Body of pancreas (tissue), 4 donors: ENCODE results near the gene PIKFYVE. TPM values are rescaled to one million over a fixed set of nuclear protein-coding genes. Genes with fewer than 3 reads are reported as not detected.
"Not testable (repeated sequence)": the region's sequence is repeated elsewhere in the genome, so short reads cannot be mapped to it uniquely, and the experiment has no call there.

Source experiments
- ATAC-seq: fragments of 150-250 bp; one replicate; pipeline ENCODE4 v1.9.1; 2016
- DNase-seq, 4 donors: peaks; one replicate each; pipeline ENCODE4 v3.0.0-alpha.2; 2019
- H3K27ac ChIP-seq, 4 donors: fragments of 200-600 bp; sonication (generic); 1 replicate in 3 of 4; 2 replicates in 1 of 4; pipeline versions ENCODE4 v1.5.1 to v1.6.1; 2016 to 2019; ENCODE audit warnings: mild to moderate bottlenecking in 1 of 4, mixed read lengths in 1 of 4, moderate library complexity in 1 of 4
- H3K27me3 ChIP-seq, 2 donors: fragments of 200-600 bp; sonication (generic); one replicate each; pipeline ENCODE4 v1.6.0; 2016; ENCODE audit warnings: mild to moderate bottlenecking in 1 of 2
- H3K36me3 ChIP-seq, 2 donors: fragments of 200-600 bp; sonication (generic); replicated peaks in 1 of 2; 2 replicates each; pipeline ENCODE4 v1.5.1; 2016; ENCODE audit warnings: low read depth in 2 of 2; ENCODE audit not compliant: insufficient read depth in 1 of 2
- H3K4me1 ChIP-seq: fragments of 200-600 bp; sonication (generic); one replicate; pipeline ENCODE4 v1.6.0; 2016
- H3K4me3 ChIP-seq, 2 donors: fragments of 200-600 bp; sonication (generic); 1 replicate in 1 of 2; 2 replicates in 1 of 2; pipeline ENCODE4 v1.5.1; 2016 to 2019
- H3K9me3 ChIP-seq, 3 donors: fragments of 200-600 bp; sonication (generic); 1 replicate in 2 of 3; 2 replicates in 1 of 3; pipeline ENCODE4 v1.5.1; 2016
- CTCF ChIP-seq, 7 experiments: fragments of 450-650 bp in 4 of 7; fragments of 200-600 bp in 3 of 7; sonication (generic) in 3 of 7; IDR thresholded peaks; one replicate each; pipeline ENCODE4 v1.5.1; 2016 to 2019; ENCODE audit warnings: antibody characterized with exemption in 7 of 7
- POLR2A ChIP-seq, 3 donors: fragments of 450-650 bp; IDR thresholded peaks; one replicate each; pipeline ENCODE4 v1.6.1; 2016; ENCODE audit warnings: antibody characterized with exemption in 3 of 3, mild to moderate bottlenecking in 2 of 3
- WGBS, 2 donors: methylation state at CpG; one replicate each; pipeline ENCODE4 v1.1.5; 2017; 5-methylcytosine and 5-hydroxymethylcytosine counted together
- intact Hi-C: fragments of 100-400 bp; cut with DNase I; formaldehyde crosslinking; loops from one replicate; pipeline ENCODE4 v1.15.1; 2023
- total RNA-seq, 2 donors: library from RNA; depleted of rRNA; stranded (reverse); fragments of >200 nt; gene quantifications; one replicate each; pipeline ENCODE4 v1.1.0, GENCODE V29; 2016

The PIKFYVE gene
- total RNA-seq, 2 donors from 2014 or later = 23.9 to 27.7 TPM

DNA sequence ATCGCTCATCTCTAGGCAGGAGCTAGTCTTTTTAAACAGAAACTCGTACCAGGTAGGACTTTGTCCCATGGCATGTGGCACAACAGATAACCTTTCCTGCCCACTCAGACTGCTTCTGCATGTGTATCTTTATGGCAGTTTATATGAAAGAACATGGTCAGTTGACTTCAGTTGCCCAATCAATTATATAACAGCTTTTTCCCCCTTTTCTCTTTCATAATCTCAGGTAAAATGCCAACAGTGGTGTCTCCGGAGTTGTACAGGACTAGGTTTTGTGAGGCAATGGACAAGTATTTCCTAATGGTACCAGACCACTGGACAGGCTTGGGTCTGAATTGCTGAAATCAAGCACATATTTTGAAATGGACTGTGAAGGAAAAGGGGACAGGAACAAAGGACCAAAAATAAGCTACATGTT, 88.9 kb downstream of the PIKFYVE start:
- TF ChIP-seq CTCF (IDR thresholded peaks at IDR 0.05) = no peak
- TF ChIP-seq POLR2A (IDR thresholded peaks at IDR 0.05) = peak; percentile 34 to 86 (median 81)
- Histone ChIP-seq H3K9me3 (no peaks in the 10 kb centered on the region), H3K4me1 (peaks cover 43% of the 10 kb centered on the region), H3K4me3 (peak overlapping the region in 1 of 2 donors; percentile 33), H3K36me3 (peaks cover 0 to 3% of the 10 kb centered on the region in 2 donors), H3K27ac (peak overlapping the region; percentile 58 to 86 (median 72)), H3K27me3 (no peaks in the 10 kb centered on the region)
- DNase-seq (peak; percentile 42 to 70 (median 64)), ATAC-seq (peak; percentile 57)
- intact Hi-C loops = no loop called here
- WGBS, 2 donors = 31 to 32% methylated on average over 3 of the region's 3 CpGs

DNA sequence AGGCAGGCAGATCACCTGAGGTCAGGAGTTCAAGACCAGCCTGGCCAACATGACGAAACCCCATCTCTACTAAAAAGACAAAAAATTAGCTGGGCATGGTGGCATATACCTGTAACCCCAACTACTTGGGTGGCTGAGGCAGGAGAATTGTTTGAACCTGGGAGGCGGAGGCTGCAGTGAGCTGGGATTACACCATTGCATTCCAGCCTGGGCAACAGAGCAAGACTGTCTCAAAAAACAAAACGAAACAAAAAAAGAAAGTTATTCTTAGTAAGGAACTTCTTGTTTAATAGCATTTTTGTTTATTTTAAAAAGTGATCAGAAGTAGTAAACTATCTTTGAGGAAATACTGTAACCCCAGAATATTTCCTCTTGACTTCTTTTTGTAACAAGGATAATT, 90.4 kb downstream of the PIKFYVE start:
- H3K36me3 ChIP-seq, H3K27me3 ChIP-seq, H3K4me3 ChIP-seq, H3K9me3 ChIP-seq, DNase-seq, ATAC-seq, intact Hi-C loops: not testable (repeated sequence)
- Histone ChIP-seq H3K4me1 (peaks cover 35% of the 10 kb centered on the region), H3K27ac (peak overlapping the region in 3 of 4 donors; percentile 16 to 86 (median 58))
- WGBS, 2 donors = 49 to 68% methylated on average over 2 to 3 of the region's 3 CpGs

- peaks cover 29% of the 10 kb centered on the region for H3K4me1 ChIP-seq
- ATAC-seq (no peak), DNase-seq (no peak)
- H3K36me3 ChIP-seq = no peaks in the 10 kb centered on the region
- no peaks in the 10 kb centered on the region for H3K9me3 ChIP-seq
- intact Hi-C loops = no loop called here
- H3K4me3 ChIP-seq = no peak overlapping the region
- no peaks in the 10 kb centered on the region for H3K27me3 ChIP-seq
- WGBS, 2 donors = 13 to 23% methylated on average over 1 of the region's 1 CpG
- no peak for TF ChIP-seq POLR2A (IDR thresholded peaks at IDR 0.05)
- TF ChIP-seq CTCF (IDR thresholded peaks at IDR 0.05) = peak in 4 of 7 experiments; percentile 4 to 14 (median 8)
- H3K27ac ChIP-seq = peak overlapping the region in 1 of 4 donors; percentile 86
Observed at GRCh38 chr2:208356846-208357574, 91.0 kb downstream of the PIKFYVE start.

DNA sequence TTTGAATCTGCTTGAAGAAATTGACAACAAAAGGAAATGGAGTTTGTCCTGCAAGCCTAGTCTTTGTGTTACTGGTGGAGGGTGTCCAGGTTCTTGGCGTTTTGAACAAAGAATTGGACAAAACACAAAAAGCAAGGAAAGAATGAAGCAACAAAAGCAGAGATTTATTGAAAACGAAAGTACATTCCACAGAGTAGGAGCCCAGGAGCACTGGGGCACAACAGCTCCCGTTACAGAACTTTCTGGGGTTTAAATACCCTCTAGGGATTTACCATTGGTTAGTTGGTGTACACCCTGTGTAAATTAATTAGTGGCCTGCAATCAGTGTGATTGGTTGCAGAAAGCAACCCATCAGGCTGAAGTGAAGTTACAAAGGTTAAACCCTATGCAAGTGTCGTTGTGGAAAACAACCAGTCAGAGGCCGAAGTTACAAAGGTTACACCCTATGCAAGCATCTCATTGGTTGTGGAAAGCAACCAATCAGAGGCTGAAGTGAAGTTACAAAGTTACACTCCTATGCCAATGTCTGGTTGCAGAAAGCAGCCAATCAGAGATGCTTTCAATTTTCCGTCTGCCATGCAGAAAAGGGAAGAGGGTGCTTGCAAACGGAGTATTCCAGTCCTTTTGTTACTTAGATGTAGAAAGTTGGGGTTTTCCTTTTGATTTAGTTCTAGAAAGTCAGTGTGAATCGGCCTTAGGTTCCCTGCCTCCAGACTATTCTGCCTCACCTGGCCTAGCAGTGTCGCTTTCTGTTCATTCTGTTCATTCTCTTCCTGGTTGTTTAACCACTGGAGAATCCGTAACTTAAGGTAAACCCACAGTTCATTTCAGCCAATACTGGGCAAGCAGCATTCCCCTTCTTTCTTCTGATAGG, 92.9 kb downstream of the PIKFYVE start:
- 82 to 84% methylated on average over 10 of the region's 10 CpGs for WGBS, 2 donors
- no peak overlapping the region for H3K4me3 ChIP-seq

More for the DNA sequence above, 92.9 kb downstream of the PIKFYVE start:
- H3K27me3 ChIP-seq = no peaks in the 10 kb centered on the region
- H3K9me3 ChIP-seq = no peaks in the 10 kb centered on the region
- DNase-seq = no peak
- peaks cover 19% of the 10 kb centered on the region for H3K4me1 ChIP-seq
- intact Hi-C loops = no loop called here
- no peak for ATAC-seq
- no peaks in the 10 kb centered on the region for H3K36me3 ChIP-seq
- H3K27ac ChIP-seq = no peak overlapping the region
- no peak for TF ChIP-seq CTCF (IDR thresholded peaks at IDR 0.05)
- peak in 2 of 3 donors; percentile 17 to 26 for TF ChIP-seq POLR2A (IDR thresholded peaks at IDR 0.05)
